ENCODE measurements around the gene PNPLA2.
A peak's percentile ranks its signal among the peaks of the same experiment; 100 is the strongest.

The PNPLA2 gene

DNA sequence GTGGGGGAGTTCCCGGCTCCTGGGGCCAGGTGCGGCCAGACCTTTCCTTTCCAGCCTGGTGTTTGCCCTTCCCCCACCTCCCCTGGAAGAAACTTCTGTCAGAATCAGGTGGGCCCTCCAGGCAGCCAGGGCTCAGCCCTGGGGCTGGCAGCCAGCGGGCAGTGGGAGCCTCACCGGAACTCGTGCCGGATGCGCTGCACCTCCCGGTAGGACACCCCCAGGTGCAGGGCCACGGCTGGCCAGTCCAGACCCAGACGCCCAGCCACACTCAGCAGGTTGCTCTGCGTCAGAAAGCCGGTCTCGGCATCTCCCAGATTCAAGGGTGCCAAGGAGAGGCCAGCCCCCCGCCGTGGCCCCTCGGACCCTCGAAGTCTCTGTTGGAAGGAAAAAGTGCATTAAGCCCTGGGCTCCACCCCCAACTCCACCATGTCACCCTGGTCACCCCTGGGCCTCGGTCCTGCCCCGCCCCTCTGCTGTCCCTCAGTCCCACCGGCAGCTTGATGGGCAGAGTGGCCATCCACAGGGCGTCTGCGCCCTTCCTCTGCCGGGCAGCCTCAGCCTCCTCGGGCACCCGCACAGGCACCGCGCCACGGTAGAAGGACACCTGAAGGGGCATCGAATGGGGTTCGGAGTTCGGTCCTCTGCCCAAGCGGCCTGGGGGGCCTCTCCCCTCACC lies 18.9 kb upstream of the PNPLA2 start:
- no peak for DNase-seq

DNA sequence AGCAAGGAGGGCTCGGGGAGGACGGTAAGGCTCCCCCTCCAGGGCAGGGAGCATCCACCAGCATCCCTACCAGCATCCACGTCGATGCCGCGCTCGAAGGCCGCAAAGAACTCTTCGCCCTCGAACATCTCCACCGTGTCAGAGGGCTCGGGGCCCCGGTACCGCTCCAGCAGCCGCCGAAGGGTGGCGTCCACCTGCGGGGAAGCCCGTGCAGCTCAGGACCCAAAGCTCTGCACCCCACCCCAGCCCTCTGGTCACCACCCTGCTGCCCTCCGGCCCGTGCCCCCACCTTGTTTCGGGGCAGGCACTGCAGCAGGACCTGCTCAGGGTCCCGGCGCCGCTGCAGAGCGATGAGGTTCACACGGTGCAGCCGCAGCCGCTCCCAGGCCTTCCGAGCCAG lies 18.2 kb upstream of the PNPLA2 start:
- DNase-seq: no peak

DNA sequence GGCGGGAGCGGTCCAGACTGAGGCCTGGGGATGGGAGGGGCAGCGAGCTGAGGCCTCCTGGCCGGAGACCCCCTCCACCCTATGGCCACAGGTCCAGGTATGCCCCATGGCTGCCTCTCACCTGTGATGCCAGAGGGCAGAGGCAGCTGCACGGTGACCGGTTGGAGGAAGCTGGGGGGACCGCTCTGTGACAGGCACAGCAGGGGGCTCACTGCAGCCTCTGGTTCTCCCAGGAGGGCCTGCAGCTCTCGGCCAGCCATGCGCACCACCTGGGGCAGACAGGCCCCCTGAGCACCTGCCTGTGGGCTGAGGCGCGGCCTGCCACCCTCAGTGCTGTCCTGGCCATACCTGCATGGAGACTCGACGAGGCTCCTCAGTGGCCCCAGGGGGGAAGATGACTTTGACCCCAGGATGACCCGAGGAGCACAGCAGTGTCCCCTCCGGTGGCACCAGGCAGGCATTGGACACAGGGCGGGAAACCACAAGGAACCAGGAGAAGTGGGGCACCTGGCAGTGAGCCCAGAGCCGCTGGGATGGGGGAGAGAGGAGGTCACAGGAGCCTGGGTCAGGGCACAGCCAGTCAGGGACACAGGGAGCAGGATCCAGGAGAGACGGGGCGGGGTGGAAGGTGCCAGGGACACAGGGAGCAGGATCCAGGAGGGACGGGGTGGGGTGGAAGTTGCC lies 17.5 kb upstream of the PNPLA2 start:
- no peak for DNase-seq

DNA sequence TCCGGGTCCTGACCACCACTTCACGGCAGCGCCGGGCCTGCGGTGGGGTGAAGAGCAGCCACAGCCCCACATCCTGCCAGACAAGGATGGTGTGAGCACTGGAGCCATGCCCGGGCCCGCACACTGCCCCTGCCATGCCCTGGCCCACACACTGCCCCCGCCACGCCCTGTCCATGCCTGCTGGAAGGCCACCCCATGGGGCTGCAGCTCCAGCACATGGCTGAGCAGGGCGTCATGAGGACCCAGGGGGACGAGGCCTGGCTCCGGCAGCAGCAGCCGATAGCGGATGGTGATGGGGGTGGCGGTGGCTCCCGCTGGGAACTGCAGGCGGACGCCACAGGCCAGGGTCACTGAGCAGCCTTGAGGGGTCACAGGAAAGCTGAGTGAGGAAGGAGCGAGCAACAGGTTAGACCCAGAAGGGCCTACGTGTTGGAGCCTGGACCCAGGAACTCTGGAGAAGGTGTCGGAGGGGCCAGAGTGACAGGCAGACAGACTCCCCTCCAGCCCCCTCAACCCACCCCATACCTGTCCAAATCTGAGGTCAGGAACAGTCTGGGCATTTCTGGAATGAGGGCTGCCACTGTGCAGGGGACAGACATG lies 16.6 kb upstream of the PNPLA2 start:
- DNase-seq: no peak

- DNase-seq: no peak
Measured at GRCh38 chr11:802693-803466, 15.8 kb upstream of the PNPLA2 start.

DNA sequence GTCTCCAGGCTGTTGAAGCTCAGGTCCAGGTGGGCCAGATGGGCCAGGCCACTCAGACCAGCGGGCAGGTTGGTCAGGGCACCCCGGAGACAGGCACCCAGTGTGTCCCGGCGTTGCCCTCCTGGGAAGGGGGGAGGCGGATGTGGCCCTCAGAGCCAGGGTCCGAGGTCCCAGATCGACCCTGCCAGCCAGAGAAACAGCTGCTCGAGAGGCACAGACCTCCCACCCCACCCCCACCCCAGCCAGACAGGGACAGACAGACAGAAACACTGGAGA lies 15.3 kb upstream of the PNPLA2 start:
- no peak for DNase-seq

- DNase-seq: no peak
Measured at GRCh38 chr11:803770-804598, 14.7 kb upstream of the PNPLA2 start.

- DNase-seq: no peak
Measured at GRCh38 chr11:804599-804964, 14.1 kb upstream of the PNPLA2 start.

DNA sequence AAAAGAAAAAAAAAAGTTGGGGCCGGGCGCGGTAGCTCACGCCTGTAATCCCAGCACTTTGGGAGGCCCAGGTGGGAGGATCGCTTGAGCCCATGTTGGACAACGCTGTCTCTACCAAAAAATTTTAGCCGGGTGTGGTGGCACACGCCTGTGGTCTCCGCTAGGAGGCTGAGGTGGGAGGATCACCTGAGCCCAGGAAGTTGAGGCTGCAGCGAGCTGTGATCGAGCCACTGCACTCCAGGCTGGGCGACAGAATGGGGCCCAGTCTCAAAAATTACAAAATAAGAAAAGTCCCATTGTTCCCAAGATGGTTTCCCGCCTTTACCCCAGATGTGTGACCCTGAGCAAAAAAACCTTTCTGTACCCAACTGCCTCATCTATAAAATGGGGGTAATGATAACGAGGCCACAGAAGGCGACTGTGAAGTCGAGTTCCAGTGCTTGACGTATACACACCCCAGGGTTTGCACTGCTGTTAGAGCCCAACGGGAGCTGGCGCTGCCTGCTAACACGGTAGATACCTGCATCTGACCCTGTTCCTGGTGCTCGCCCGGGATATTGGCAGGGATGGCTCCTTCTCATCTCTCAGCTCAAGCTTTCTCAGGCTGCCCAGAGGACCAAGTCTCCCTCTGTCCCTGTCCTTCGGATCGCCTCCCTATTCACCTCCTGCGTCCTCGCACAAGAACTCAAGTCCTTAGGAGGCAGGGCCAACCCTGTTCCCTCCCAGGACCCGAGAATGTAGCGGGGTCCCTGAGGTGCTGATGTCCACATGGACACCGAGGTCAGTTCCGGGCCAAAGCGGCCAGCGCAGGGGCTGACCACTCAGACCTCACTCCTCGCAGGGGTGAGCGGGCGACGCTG lies 10.1 kb upstream of the PNPLA2 start:
- DNase-seq: no peak

GRCh38 chr11:809287-810039 lies 9.3 kb upstream of the PNPLA2 start, which contains the start of gene RPLP2:
Gene RPLP2, plus strand, starts transcription at chr11:809967. Its CDS starts 268 bp downstream, at chr11:810235.
- DNase-seq: peak; percentile 96 to 98 (median 96)

GRCh38 chr11:810040-810567 lies 8.6 kb upstream of the PNPLA2 start:
- DNase-seq: peak in 1 of 4 experiments; percentile 53

- DNase-seq: no peak
Measured at GRCh38 chr11:811446-812245, 7.1 kb upstream of the PNPLA2 start.

- no peak for DNase-seq
Measured at GRCh38 chr11:812390-812789, 6.3 kb upstream of the PNPLA2 start.

DNA sequence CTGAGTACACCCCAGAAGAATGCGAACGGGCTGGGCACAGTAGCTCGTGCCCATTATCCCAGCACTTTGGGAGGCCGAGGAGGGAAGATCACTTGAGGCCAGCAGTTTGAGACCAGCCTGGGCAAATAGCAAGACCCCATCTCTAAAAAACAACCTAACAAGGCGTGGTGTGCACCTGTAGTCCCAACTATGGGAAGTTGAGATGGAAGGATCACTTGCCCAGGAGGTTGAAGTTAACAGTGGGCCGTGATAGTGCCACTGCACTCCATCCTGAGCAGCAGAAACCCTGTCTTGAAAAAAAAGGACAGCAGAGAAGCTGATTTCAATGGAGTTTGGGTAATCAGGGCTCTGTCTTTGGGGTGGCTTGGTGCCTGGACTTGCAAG lies 5.7 kb upstream of the PNPLA2 start:
- no peak for DNase-seq

- DNase-seq: no peak
Measured at GRCh38 chr11:813456-814096, 5.1 kb upstream of the PNPLA2 start.

DNA sequence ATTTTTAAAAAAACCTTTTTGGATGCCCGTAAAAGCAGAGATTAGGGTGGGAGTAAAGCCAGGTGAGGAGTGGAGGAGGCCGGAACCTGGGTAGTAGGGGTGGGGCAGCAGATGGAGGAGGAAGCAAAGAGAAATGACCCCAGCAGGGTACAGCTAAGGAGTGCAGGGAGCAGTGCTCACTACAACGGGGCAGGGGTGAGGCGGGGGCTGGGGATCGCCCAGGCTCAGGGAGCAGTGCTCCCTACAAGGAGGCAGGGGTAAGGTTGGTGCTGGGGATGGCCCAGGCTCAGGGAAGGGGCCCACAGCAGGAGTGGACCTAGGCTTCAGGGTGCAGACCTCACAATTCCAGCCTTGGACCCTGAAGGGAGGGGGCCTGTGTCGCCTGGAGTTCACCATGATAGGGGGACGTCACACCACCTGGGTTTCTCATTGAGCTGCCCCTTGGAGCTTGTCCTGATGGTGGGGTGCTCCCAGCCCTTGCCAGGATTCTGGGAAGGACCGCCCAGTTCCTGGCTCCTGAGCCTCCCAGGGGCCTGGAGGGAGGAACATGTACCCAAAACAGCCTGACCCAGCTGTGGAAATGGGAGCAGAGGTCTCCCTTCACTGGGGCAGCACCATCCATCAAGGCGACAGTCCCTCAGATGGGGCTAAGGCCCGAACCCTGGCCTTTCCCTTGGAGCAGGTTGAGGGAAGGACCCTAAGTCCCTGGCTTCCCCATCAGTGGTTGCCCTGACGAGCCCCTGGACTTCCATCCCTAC lies 2.9 kb upstream of the PNPLA2 start:
- no peak for DNase-seq

DNA sequence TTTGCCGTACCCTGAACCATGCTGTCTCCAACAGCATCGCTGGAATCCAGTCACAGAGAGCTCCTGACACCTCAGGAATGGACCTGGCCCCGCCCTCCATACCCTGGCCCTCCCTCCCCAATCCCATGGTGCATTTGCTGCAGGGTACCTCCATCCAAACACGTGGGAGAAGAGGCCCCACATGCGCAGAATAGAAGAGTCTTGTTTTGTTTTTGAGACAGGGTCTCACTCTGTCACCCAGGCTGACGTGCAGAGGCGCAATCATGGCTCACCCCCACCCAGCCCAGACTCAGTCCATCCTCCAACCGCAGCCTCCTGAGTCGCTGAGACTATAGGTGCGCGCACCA lies 2.3 kb upstream of the PNPLA2 start:
- no peak for DNase-seq

DNA sequence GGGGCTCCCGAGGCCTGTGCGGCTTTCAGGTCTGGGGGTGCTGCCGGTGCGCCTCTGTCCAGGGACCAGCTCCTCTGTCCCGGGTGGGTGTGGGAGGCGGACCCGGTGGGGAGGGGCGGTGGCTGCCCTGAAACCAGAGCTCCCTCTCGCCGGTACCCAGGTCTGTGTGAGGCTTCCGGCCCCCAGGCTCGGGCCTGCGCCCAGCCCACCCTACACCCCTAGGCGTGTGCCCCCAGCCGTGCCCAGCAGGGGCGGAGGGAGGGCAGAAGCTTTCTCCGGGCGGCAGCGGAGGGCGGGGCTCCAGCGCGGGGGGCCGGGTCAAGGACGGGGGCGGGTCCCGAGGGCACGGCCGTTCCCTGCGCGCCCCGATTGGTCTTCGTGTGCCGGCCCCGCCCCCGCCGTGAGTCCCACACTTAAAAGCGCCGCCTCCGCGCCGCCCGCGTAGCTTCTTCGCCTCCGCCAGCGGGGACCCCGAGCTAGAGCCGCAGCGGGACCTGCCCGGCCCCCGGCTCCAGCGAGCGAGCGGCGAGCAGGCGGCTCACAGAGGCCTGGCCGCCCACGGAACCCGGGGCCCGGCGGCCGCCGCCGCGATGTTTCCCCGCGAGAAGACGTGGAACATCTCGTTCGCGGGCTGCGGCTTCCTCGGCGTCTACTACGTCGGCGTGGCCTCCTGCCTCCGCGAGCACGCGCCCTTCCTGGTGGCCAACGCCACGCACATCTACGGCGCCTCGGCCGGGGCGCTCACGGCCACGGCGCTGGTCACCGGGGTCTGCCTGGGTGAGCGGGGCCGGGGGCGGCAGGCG lies 616 bp downstream of the PNPLA2 start:
- DNase-seq: peak; percentile 66 to 89 (median 80)
